ENCODE results near the gene PELI2.

Gene PELI2

GRCh38 chr14:56210571-56210970 lies 92.4 kb downstream of the PELI2 start:
- Histone ChIP-seq H3K36me3 (no peaks in the 10 kb centered on the region), H3K4me3 (no peak overlapping the region), H3K27ac (no peak overlapping the region), H3K4me1 (peaks cover 0 to 43% (median 1%) of the 10 kb centered on the region in 4 donors), H3K27me3 (no peaks in the 10 kb centered on the region), H3K9me3 (no peaks in the 10 kb centered on the region)
- no peak for TF ChIP-seq CTCF (IDR thresholded peaks at IDR 0.05)
- DNase-seq = no peak
- intact Hi-C loops (cut with DNase I; ENCODE audit: low total_unique reads) = no loop called here

GRCh38 chr14:56211084-56211483 lies 92.9 kb downstream of the PELI2 start:
- no peaks in the 10 kb centered on the region for H3K9me3 ChIP-seq
- H3K27ac ChIP-seq = no peak overlapping the region
- intact Hi-C loops (cut with DNase I; ENCODE audit: low total_unique reads) = no loop called here
- no peaks in the 10 kb centered on the region for H3K27me3 ChIP-seq
- no peak for DNase-seq
- no peaks in the 10 kb centered on the region for H3K36me3 ChIP-seq
- H3K4me1 ChIP-seq = peaks cover 0 to 43% (median 2%) of the 10 kb centered on the region in 4 donors
- no peak overlapping the region for H3K4me3 ChIP-seq
- no peak for TF ChIP-seq CTCF (IDR thresholded peaks at IDR 0.05)

- H3K4me3 ChIP-seq = no peak overlapping the region
- intact Hi-C loops (cut with DNase I; ENCODE audit: low total_unique reads) = no loop called here
- H3K27ac ChIP-seq = no peak overlapping the region
- peaks cover 0 to 43% (median 9%) of the 10 kb centered on the region in 4 donors for H3K4me1 ChIP-seq
- no peaks in the 10 kb centered on the region for H3K9me3 ChIP-seq
- no peaks in the 10 kb centered on the region for H3K27me3 ChIP-seq
- no peak for DNase-seq
- H3K36me3 ChIP-seq = no peaks in the 10 kb centered on the region
- no peak for TF ChIP-seq CTCF (IDR thresholded peaks at IDR 0.05)
Observed at GRCh38 chr14:56211844-56212243, 93.6 kb downstream of the PELI2 start.

- no peak for TF ChIP-seq CTCF (IDR thresholded peaks at IDR 0.05)
- intact Hi-C loops (cut with DNase I; ENCODE audit: low total_unique reads) = no loop called here
Observed at GRCh38 chr14:56212521-56212920, 94.3 kb downstream of the PELI2 start.

GRCh38 chr14:56213306-56213705 lies 95.1 kb downstream of the PELI2 start:
- intact Hi-C loops (cut with DNase I; ENCODE audit: low total_unique reads) = no loop called here
- Histone ChIP-seq H3K36me3 (no peaks in the 10 kb centered on the region), H3K27ac (no peak overlapping the region), H3K4me1 (peaks cover 0 to 43% (median 12%) of the 10 kb centered on the region in 4 donors), H3K4me3 (no peak overlapping the region), H3K27me3 (no peaks in the 10 kb centered on the region), H3K9me3 (no peaks in the 10 kb centered on the region)
- no peak for DNase-seq
- no peak for TF ChIP-seq CTCF (IDR thresholded peaks at IDR 0.05)

More at GRCh38 chr14:56212521-56212920, 94.3 kb downstream of the PELI2 start:
- Histone ChIP-seq H3K9me3 (no peaks in the 10 kb centered on the region), H3K36me3 (no peaks in the 10 kb centered on the region), H3K27me3 (no peaks in the 10 kb centered on the region), H3K4me1 (peaks cover 0 to 45% (median 9%) of the 10 kb centered on the region in 4 donors), H3K4me3 (no peak overlapping the region), H3K27ac (no peak overlapping the region)
- DNase-seq = no peak

GRCh38 chr14:56215180-56215579 lies 97.0 kb downstream of the PELI2 start:
- intact Hi-C loops (cut with DNase I; ENCODE audit: low total_unique reads) = no loop called here
- TF ChIP-seq CTCF (IDR thresholded peaks at IDR 0.05) = no peak

More at GRCh38 chr14:56215180-56215579, 97.0 kb downstream of the PELI2 start:
- Histone ChIP-seq H3K36me3 (no peaks in the 10 kb centered on the region), H3K27ac (no peak overlapping the region), H3K27me3 (no peaks in the 10 kb centered on the region), H3K9me3 (no peaks in the 10 kb centered on the region), H3K4me1 (peaks cover 0 to 44% (median 12%) of the 10 kb centered on the region in 4 donors), H3K4me3 (no peak overlapping the region)
- DNase-seq = no peak

Measured in tibial artery (tissue), 4 donors.